ENCODE measurements around the gene IGDCC3.

IGDCC3 gene

GRCh38 chr15:65307978-65308377 lies 69.8 kb downstream of the IGDCC3 start:
- H3K27me3 ChIP-seq (ENCODE audit: insufficient read depth, low read length), result no peaks in the 10 kb centered on the region
- no peaks in the 10 kb centered on the region for H3K9me2 ChIP-seq (ENCODE audit: low read depth, low read length)
- H3K9me3 ChIP-seq (ENCODE audit: low read length), result no peaks in the 10 kb centered on the region
- peaks cover 19% of the 10 kb centered on the region for H3K4me1 ChIP-seq (ENCODE audit: insufficient read depth, low read length, severe bottlenecking)
- no peak overlapping the region for H3K4me3 ChIP-seq (ENCODE audit: low read depth, low read length, poor library complexity, severe bottlenecking)
- no peaks in the 10 kb centered on the region for H3K79me2 ChIP-seq (ENCODE audit: insufficient read depth, low read length)
- H3K27ac ChIP-seq (ENCODE audit: low read depth, low read length, poor library complexity, severe bottlenecking), result no peak overlapping the region
- no peak overlapping the region for H3K4me2 ChIP-seq (ENCODE audit: low read length)
- H4K20me1 ChIP-seq (ENCODE audit: insufficient read depth, low read length), result no peaks in the 10 kb centered on the region
- H3K36me3 ChIP-seq (ENCODE audit: insufficient read depth, low read length), result no peaks in the 10 kb centered on the region
- H2AFZ ChIP-seq (ENCODE audit: low read length), result no peak overlapping the region
- H3K9ac ChIP-seq (ENCODE audit: low read length), result no peak overlapping the region
- peaks cover 6% of the 10 kb centered on the region for H3F3A ChIP-seq (ENCODE audit: insufficient read depth, low read length)
- TF ChIP-seq EZH2 (IDR thresholded peaks at IDR 0.05; ENCODE audit: borderline replicate concordance, low read length) (no peak), CTCF (IDR thresholded peaks at IDR 0.05; ENCODE audit: low read length) (no peak)

- H3K27me3 ChIP-seq (ENCODE audit: insufficient read depth, low read length), result no peaks in the 10 kb centered on the region
- no peaks in the 10 kb centered on the region for H3K79me2 ChIP-seq (ENCODE audit: insufficient read depth, low read length)
- no peaks in the 10 kb centered on the region for H3K9me3 ChIP-seq (ENCODE audit: low read length)
- H3K27ac ChIP-seq (ENCODE audit: low read depth, low read length, poor library complexity, severe bottlenecking), result no peak overlapping the region
- H4K20me1 ChIP-seq (ENCODE audit: insufficient read depth, low read length), result no peaks in the 10 kb centered on the region
- H3K4me3 ChIP-seq (ENCODE audit: low read depth, low read length, poor library complexity, severe bottlenecking), result no peak overlapping the region
- H3K36me3 ChIP-seq (ENCODE audit: insufficient read depth, low read length), result no peaks in the 10 kb centered on the region
- no peak overlapping the region for H2AFZ ChIP-seq (ENCODE audit: low read length)
- no peak overlapping the region for H3K9ac ChIP-seq (ENCODE audit: low read length)
- TF ChIP-seq CTCF (IDR thresholded peaks at IDR 0.05; ENCODE audit: low read length), result no peak
- no peak for TF ChIP-seq EZH2 (IDR thresholded peaks at IDR 0.05; ENCODE audit: borderline replicate concordance, low read length)
- no peak overlapping the region for H3K4me2 ChIP-seq (ENCODE audit: low read length)
- H3K4me1 ChIP-seq (ENCODE audit: insufficient read depth, low read length, severe bottlenecking), result peaks cover 19% of the 10 kb centered on the region
- peaks cover 6% of the 10 kb centered on the region for H3F3A ChIP-seq (ENCODE audit: insufficient read depth, low read length)
- no peaks in the 10 kb centered on the region for H3K9me2 ChIP-seq (ENCODE audit: low read depth, low read length)
Measured at GRCh38 chr15:65306551-65306950, 71.3 kb downstream of the IGDCC3 start.

- no peaks in the 10 kb centered on the region for H3K36me3 ChIP-seq (ENCODE audit: insufficient read depth, low read length)
- H3K9ac ChIP-seq (ENCODE audit: low read length), result no peak overlapping the region
- no peak overlapping the region for H3K4me3 ChIP-seq (ENCODE audit: low read depth, low read length, poor library complexity, severe bottlenecking)
- no peaks in the 10 kb centered on the region for H3K27me3 ChIP-seq (ENCODE audit: insufficient read depth, low read length)
- peaks cover 19% of the 10 kb centered on the region for H3K4me1 ChIP-seq (ENCODE audit: insufficient read depth, low read length, severe bottlenecking)
- H3F3A ChIP-seq (ENCODE audit: insufficient read depth, low read length), result peaks cover 6% of the 10 kb centered on the region
- no peaks in the 10 kb centered on the region for H3K9me2 ChIP-seq (ENCODE audit: low read depth, low read length)
- H3K4me2 ChIP-seq (ENCODE audit: low read length), result no peak overlapping the region
- no peak for TF ChIP-seq EZH2 (IDR thresholded peaks at IDR 0.05; ENCODE audit: borderline replicate concordance, low read length)
- TF ChIP-seq CTCF (IDR thresholded peaks at IDR 0.05; ENCODE audit: low read length), result no peak
- no peak overlapping the region for H2AFZ ChIP-seq (ENCODE audit: low read length)
- no peak overlapping the region for H3K27ac ChIP-seq (ENCODE audit: low read depth, low read length, poor library complexity, severe bottlenecking)
- H3K79me2 ChIP-seq (ENCODE audit: insufficient read depth, low read length), result no peaks in the 10 kb centered on the region
- no peaks in the 10 kb centered on the region for H4K20me1 ChIP-seq (ENCODE audit: insufficient read depth, low read length)
- no peaks in the 10 kb centered on the region for H3K9me3 ChIP-seq (ENCODE audit: low read length)
Measured at GRCh38 chr15:65305776-65306175, 72.0 kb downstream of the IGDCC3 start.
